ENCODE results near the gene GPR158.

Gene GPR158

GRCh38 chr10:25436431-25436830, 261.6 kb downstream of the GPR158 start:
- no peak for DNase-seq

GRCh38 chr10:25441270-25441669, 266.5 kb downstream of the GPR158 start:
- DNase-seq: no peak

GRCh38 chr10:25444266-25444665, 269.5 kb downstream of the GPR158 start:
- DNase-seq: no peak

GRCh38 chr10:25451401-25451800, 276.6 kb downstream of the GPR158 start:
- no peak for DNase-seq

GRCh38 chr10:25453619-25454018, 278.8 kb downstream of the GPR158 start:
- no peak for DNase-seq

- DNase-seq: no peak
Measured at GRCh38 chr10:25455980-25456567, 281.3 kb downstream of the GPR158 start.

- DNase-seq: no peak
Measured at GRCh38 chr10:25457552-25457951, 282.8 kb downstream of the GPR158 start.

- DNase-seq: peak in 1 of 3 experiments; percentile 19
Measured at GRCh38 chr10:25465582-25466372, 291.0 kb downstream of the GPR158 start.

GRCh38 chr10:25467881-25468280, 293.1 kb downstream of the GPR158 start:
- no peak for DNase-seq

- DNase-seq: no peak
Measured at GRCh38 chr10:25481467-25481866, 306.7 kb downstream of the GPR158 start.

GRCh38 chr10:25483999-25484398, 309.2 kb downstream of the GPR158 start:
- no peak for DNase-seq

- no peak for DNase-seq
Measured at GRCh38 chr10:25487266-25487665, 312.5 kb downstream of the GPR158 start.

- DNase-seq: no peak
Measured at GRCh38 chr10:25492040-25492439, 317.2 kb downstream of the GPR158 start.

- no peak for DNase-seq
Measured at GRCh38 chr10:25492680-25493079, 317.9 kb downstream of the GPR158 start.

- peak in 1 of 3 experiments; percentile 30 for DNase-seq
Measured at GRCh38 chr10:25493122-25493893, 318.5 kb downstream of the GPR158 start.

GRCh38 chr10:25497246-25497645, 322.4 kb downstream of the GPR158 start:
- no peak for DNase-seq

GRCh38 chr10:25498645-25499044, 323.8 kb downstream of the GPR158 start:
- DNase-seq: no peak

GRCh38 chr10:25501912-25502311, 327.1 kb downstream of the GPR158 start:
- no peak for DNase-seq

GRCh38 chr10:25502453-25502852, 327.7 kb downstream of the GPR158 start:
- DNase-seq: no peak

- DNase-seq: no peak
Measured at GRCh38 chr10:25504306-25504705, 329.5 kb downstream of the GPR158 start.

- no peak for DNase-seq
Measured at GRCh38 chr10:25504838-25505237, 330.0 kb downstream of the GPR158 start.

GRCh38 chr10:25505466-25505865, 330.7 kb downstream of the GPR158 start:
- DNase-seq: no peak

GRCh38 chr10:25506821-25507335, 332.1 kb downstream of the GPR158 start:
- DNase-seq: no peak

All from NCI-H1417 (cell line).